Hematopoietic multipotent progenitor cell treated with erythropoietin and hydrocortisone succinate and interleukin-3 and kit ligand, for 8 days (in vitro differentiated cells): ENCODE data around the gene IGFBP2.

Experiments used
- DNase-seq: peaks from one replicate; pipeline ENCODE4 v3.0.0-alpha.2; 2015

The IGFBP2 gene

DNA sequence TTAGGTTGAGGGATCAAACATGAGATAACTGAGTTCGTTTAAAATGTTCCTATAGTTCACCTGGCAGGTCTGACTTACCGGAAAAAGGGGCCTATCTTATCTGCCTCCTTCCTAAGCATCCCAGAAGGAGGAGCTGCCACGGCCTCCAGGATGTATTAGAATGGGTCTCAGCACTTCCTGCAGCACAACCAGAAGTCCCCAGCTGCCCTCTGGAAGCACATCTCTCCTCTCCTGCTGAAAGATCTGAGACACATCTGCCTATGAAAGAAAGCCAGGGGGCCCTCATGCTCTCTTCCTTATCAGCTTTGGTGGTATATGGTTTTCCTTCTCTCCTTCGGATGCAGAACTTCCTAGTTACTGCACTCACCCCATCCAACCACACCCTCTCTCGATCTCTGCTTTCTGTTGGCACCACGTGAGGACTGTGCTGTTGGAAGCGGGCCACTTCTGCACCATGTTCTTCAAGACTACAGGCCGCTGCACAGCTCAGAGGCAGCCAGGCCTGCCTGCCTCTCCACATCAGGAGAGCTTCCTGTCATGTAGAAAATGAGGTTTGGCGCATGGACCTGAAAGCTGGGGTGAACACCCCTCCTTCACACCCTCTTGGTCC lies 55.6 kb downstream of the IGFBP2 start:
- peak; percentile 71 for DNase-seq

DNA sequence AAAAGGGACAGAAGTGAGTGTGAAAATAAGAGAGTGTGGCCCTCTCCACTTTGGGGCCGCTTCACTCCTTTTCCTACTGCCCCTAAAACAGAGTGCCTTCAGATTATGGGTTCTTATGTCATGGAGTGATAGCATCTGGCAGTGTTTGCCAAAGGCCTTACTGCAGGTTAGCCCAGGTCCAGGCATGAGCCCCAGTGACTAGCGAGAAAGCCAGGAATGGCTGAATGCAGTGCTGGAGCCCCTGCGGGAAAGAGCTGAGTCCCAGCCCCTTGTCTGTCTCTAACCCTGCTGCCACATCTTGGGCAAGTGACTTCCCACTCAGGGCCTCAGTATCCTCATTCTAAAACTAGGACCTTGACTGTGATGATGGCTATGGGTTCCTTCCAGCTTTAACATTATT lies 56.2 kb downstream of the IGFBP2 start:
- no peak for DNase-seq

DNA sequence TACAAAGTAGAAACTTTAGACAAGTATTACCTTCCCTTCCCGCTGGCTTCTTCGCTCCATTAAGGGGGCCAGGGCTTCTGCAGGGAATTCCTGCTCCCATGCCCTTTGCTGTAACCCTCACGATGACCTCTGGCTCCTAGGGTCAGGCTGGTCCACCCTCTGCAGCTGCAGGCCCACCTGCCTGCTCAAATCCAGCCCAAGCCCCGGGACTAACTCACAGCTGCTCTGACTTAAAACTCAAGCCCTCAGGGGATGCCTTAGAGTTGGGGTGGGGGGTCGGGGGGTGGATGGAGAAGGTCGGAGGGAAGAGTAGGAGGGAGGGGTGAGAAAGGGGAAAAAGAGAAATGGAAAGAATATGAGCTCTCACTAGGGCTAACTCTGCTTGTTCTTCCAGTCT lies 57.2 kb downstream of the IGFBP2 start:
- no peak for DNase-seq

DNA sequence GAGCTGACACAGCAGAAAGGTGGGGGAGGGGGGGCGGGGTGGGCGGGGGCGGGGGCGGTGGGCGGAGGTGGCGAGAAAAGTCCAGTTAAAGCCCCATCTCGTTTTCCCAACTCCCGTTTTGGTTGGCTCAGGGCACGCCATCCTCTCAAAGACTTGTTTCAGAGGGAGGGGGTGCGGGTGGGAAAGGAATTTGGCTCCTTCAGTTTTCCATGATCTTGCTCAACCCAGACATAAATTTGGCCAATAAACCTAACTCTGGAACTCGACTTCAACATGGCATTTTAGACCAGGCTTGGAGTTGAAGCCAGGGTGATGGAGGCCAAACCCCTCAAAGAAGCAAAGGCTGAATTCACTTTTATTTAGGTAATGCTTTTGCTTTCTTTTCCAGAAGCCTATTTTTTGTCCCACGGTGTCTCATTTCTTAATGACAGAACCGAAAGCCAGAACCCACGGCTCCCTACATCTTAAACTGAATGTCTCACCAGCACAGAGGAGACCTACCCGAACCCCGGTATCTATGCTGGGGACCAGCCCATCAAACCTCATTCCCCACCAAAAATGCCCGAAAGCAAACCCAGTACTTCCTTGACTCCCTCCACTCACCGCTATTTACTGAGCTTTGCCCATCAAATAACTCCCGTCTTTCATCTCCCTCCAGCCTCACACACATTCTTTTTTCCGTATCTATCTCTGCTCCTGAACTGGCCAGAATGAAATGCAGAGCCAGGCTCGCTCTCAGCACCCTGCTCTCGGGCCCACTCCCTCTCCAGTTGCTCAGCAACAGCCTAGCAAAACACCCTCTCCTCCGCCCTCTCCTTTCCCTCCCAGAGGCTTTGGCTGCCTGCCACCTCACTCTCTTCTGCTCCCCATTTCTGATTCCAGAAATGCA lies 57.9 kb downstream of the IGFBP2 start:
- peak; percentile 86 for DNase-seq

DNA sequence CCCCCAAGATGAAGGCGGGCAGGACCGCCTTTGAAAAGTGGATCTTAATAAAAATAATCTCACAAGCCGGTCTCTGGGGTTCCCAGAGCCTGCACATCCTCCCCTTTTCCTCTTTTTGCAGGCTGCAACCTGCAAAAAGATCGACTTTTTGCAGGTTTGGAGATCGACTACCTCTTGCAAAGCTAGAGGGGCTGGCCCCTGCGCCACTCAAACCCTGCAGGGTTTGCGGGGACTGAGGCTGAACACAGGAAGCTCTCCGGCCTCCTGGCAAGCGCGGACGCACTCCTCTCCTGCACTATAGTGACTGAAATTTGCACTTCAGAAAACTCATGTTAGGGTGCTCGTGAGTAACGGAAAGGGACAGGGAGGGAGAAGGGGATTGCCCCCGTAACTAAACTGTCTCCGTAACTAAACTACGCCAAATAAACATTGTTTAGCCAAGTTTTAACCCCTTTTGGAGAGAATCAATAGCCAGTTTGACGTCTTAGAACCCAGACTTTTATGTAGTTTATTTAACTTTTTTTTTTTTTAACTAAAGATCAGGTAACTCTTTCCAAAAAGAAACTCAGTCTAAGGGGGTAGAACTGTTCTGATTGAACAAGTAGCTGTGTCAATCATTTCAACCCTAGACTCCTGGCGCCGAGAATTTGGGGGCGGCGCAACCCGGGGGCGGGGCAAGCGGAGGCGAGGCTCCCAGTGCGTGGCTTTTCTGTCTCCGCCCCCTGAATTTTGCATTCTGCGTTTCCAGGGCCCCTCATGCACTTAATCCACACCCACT lies 59.6 kb downstream of the IGFBP2 start:
- DNase-seq, result peak; percentile 83

DNA sequence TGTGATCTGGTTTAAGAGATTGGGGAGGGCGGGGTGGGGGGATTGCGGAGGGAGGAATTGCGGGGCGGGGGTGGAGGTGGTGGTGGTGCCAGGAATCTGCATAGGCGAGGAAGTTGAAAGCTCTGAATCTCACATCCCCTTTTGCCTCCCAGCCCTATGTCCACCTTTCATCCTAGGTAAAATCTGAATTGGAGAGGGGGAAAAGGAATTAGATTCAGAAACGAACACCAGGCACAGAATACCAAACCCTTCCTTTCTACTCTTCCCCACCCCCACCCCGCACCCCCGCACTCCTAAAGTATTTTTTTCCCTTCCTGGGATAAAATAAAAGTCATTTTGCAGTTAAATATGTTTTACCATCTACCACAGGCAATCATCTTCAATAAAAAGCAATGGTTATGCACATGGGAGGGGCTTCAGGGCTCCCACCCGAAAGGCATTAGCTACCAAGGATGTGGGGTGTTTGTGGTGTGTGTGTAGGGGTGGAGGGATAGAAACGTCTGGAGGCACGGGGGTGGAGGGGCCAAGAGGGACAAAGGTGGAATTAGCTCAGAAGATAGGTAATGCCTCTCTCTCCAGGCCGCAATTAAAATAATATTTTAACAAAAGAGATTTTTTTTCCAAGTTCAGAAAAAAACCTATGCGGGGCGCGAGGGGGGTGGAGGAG lies 60.3 kb downstream of the IGFBP2 start:
- no peak for DNase-seq

DNA sequence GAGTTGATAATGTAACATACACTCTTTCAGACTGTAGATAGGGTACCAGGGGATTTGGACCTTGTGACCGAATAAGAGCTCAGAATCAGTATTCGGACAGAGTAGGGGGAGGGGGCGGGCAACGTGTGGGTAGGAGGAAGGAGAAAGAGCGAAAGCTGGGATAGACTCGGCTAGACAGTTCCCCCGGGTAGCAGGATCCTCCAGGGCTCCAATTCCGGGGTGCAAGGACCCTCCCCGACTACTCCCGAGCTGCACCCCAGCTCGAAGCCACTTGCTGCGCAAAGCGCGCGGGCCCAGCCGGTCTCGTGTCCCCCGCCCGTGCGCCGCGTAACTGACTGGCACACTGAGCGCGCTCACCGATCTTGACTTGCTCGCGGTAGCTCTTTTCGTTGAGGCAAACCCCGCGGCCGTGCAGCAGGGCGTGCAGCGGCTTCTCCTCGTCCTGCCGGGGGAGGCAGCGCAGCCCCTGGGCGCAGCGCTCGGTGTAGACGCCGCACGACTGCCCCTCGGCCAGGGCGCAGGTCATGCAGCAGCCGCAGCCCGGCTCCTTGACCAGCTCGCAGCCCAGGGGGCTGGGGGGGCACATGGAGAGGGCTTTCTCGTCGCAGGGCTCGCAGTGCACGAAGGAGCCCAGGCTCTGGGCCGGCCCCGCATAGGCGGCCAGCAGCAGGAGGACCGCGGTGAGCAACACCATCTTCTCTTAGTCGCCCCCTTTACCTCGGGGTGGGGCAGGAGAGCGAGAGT lies 61.0 kb downstream of the IGFBP2 start:
- DNase-seq, result peak; percentile 60

DNA sequence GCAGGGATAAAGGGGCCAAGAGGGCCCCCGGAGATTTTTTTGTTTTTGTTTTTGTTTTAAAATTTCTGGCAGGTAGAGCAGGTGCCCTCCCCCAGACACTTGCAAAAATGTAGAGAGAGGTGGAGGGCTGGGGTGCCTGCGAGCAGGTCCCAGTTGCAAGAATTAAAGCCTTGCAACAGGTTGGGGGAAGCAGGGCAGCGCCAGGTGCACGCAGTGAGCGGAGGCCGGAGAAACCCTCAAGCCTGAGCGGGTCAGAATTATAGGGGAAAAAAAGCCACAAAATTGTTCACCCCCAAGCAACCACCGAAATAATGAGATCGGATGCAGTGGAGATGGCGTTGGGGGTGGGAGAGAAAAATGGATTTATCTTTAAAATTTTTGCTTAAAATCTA lies 61.6 kb downstream of the IGFBP2 start:
- DNase-seq, result no peak

DNA sequence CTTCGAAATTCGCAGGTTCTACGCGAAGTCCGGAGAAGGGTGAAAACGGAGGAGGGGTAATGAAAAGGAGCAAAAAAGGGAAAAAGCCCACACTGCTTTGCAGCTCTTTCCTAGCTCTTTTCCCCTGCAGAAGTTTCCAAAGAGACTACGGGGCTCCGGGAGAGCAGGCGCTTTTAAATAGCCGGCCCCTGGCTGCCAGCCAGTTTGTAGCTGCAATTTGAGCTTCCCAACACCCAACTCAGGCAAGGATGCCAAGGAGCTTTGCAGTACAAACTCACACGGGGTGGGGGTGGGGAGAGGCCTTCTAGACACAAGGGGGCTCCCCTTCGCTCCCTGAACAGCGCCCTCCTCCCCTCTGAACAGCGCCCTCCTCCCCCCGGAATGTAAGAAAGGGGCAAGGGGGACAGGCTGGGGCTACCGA lies 62.2 kb downstream of the IGFBP2 start, which contains the start of gene IGFBP5:
Gene IGFBP5, minus strand, starts transcription at position 149 of the 421 bp plus-strand sequence. CDS start 774 bp downstream, outside the sequence.
- peak; percentile 56 for DNase-seq

DNA sequence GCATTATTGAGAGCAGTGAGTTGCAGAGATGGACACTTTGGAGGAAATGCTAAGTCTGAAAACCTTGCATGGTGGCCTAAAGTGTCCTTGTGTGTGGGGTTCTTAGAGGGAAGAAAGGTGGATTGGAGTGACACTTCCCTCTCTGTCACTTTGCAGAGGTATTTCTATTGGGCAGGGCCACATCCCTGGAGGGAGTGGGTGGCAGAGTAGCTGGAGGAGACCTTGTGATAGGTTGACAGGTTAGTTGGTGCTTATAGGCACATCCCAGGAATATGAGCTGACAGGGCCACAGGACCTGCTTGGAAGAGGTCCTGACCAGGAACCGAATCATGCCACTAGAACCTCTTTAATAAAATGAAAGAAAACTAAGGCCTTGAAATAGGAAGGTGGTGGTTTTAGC lies 63.1 kb downstream of the IGFBP2 start:
- DNase-seq, result no peak

DNA sequence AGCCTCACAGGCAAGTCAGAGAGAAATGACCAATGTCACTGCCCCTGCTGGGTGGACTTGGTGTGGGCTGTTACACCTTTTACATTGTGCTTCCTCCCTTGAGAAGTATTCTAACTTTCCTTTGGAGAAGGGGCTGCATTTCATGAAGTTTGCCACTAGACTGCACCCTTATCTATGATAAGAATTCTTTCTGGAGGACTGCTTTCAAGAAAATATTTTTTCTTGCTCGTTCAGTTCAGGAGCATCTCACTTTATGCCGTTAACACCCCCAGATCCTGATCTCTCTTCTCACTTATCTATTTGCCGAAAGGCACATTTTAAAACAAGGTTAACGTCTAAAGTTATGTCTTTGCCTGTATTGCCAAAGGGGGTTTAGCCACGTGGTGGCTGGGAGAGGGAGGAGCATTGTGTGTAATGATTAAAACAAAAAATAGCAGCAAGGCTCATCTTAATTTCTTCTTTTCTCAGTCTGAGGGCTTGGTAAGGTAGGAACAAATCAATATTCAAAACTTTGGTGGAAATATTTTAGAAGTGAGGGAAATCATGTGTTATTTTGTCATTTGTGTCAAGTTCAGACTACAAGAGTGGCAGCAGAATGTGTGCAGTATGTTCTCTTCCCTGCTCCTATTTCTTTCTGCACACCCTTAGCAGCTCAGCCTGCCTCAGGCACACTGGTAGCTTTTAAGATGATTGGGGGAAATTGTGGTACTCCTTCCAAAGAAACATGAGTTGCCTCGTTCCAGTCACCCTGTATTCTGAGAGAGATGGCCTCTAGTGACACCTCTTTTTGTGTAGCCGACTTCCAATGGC lies 63.7 kb downstream of the IGFBP2 start:
- DNase-seq, result peak; percentile 77

DNA sequence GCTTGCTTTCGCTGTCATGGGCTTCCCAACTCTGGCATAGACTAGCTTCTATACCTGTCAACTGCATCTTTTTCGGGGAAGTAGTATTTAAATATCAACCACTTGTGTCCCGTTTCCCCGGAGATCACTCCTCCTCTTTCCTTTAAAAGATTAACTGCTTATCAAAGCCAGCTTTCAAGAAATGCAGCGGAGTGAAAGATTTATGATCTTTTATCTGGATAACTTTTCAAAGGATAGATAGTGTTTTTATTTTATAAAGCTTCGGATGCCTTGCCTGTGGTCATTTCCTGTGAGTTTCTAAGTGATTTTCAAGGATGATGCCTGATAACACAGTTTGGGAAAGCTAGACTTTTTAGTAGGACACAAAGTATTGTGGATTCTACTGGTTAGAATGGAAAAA lies 65.1 kb downstream of the IGFBP2 start:
- no peak for DNase-seq

DNA sequence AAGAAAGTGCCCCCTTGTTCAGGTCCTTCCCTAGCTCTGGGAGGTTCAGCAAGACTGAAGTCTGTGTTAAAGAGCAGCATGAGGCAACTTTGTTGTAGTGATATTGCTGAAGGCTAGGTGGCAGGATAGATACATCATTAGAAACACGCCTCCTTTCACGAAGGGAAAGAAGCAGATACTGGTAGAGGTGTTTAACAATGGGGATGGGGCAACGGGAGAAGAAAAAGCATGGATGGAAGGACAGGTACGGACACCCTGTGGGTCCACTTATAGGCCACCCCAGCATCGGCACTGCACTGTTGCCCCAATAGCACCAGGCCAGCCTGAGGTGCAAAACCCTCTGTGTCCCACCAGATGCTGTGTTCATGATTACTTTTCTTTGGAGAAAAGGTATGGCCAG lies 65.7 kb downstream of the IGFBP2 start:
- peak; percentile 80 for DNase-seq

DNA sequence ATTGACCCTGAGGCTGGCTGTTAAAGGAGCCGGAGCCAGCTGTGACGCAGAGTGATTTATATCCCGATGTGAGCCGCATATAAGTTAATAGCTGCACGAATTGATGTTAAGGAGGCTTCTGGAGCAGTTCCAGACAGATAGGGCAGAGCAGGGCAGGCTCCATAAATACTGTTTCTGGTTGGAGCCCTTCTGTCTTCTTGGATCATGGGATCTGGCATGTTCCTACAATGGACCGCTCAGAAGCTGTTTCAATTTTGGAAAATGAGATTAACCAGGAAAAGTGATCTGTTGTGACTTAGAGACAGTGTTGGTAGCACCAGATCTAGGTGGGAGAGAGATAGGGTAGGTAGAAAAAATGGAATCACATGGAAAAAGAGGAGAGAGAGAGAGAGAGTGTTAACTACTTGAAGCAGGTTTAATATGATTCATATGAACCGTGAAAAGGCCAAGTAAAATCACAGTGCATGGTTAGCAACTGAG lies 66.9 kb downstream of the IGFBP2 start:
- no peak for DNase-seq

DNA sequence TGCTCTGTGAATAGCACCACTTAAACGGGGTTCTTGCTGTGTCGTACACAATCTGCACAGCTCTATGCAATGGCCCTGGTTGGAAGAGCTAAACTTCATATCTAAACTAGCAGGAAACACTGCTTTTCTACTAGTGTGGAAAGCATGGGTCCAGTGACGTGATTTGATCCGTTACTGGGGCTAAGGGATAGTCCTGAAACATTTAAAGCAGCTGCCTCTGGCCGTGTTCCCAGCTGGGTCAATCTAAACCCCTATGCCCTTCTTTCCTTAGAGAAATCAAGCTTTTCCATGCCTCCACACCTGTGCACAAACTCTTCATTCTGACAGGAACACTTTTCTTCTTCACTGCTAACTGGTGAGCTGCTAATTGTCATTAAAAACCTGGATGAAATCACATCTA lies 67.6 kb downstream of the IGFBP2 start:
- no peak for DNase-seq

DNA sequence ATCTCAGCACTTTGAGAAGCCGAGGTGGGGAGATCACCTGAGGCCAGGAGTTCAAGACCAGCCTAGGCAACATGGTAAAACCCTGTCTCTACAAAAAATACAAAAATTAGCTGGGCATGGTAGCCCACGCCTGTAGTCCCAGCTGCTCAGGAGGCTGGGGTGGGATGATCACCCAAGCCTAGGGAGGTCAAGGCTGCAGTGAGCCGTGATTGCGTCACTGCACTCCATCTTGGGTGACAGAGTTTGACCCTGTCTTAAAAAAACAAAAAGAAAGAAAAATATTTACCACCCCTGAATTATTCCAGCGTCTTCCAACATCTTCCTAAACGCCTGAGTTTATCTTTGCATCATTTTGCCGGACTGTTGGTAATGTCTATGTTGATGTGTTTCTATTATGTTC lies 68.3 kb downstream of the IGFBP2 start:
- no peak for DNase-seq

DNA sequence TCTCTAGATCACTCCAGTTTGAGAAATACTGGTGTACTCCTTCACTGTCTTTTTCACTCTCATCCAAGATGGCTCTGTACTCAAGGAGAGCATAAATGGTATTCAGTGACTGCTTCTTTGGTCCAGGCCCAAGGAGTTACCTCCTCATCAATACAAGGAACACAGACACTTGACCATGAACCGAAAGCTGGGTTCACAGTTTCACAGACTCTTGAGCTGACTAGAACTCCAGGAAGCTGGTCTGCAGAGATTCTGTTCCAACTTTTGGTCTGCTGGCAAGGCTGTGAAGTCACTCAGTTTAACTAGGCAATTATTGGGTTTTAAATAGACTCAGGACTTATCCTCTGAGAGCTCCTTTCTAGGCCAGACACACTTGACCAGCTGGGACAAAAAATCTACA lies 69.5 kb downstream of the IGFBP2 start:
- no peak for DNase-seq

DNA sequence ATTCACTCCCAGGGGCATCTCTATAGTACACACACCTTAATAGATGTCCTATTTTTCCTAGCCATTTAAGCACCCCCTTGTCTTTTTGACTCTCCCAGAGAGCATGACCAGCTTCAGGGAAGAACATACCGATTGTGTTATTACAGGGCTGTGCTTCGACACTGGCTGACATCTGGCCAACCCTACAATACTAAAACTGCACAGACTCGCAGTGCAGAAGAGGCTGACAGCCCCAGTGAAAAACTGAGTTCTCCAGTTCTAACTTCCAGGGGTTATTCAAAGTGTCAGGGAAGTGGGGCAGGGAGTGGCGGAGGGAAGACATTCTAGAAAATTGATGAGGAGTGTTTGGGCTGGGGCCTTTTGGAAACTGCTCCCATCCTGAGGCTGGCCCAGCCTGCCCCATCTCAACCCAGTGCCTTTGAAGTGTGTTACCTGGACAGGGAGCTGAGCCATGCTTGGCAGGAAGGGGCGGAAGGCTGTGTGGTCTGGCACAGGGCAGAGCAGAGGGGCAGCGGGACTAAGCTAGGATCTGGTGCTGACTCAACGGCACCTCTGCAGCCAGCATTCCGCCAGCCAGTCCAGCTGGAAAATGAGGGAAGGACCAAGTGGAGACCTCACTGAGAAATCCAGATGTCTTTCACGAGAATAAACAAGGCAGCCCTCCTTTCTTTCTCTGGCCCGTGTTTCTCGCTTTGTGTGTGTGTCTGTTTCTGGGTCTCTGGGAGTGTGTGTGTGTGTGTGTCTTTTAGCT lies 77.5 kb downstream of the IGFBP2 start:
- no peak for DNase-seq

DNA sequence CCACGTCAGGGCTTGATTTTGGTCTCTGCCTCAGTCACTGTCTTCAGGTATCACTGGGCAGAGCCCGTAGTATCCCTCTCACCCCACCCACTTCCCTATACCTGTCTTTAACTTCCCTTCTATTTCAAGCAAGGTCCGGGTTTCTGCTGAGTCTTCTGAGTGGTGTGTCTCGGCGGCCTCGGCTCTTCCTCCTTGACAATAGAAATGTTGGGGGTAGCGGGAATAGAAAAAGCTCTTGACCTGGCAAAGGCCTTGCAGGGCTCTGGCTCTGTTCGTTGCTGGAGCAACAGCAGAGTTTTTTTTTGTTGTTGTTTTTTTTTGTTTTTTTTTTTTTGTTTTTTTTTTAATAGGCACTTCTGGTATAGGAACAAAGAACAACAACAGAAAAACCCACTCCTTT lies 78.1 kb downstream of the IGFBP2 start:
- DNase-seq, result no peak

DNA sequence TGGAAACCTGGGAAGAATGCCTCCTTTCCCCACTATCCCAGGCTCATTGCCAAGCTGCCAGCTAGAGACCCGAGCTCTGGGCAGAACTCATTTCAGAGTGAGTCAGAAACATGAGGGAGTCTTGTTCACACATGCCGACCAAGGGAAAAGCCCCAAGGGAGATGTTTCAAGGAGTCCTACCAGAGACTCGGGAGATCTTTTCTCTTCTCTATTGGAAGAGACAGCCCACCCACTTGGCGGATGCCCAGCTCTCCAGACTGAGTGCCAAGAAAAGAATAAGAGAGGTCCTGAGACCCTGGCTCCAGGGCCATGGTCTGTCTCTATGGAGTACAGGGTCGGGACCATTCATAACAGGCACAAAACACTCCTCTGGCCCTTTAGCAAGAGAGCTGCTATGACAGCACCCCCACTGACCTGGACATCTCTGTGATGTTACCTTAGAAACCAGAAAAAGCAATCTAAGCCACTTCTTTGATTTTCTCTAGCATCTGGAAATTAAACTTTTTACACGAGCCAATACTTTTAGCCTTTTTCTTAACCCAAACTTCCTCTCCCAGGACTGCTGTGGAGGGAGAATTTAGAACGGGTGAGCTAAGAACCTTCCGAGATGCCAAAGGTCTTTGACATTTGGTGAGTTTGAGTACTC lies 80.6 kb downstream of the IGFBP2 start:
- DNase-seq, result no peak
